Fibroblast of lung (primary cell): ENCODE data around the gene MBTPS2.

Experiments used
- EZH2 ChIP-seq: IDR thresholded peaks from 2 replicates; pipeline ENCODE4 v1.5.1; 2012; ENCODE audit warnings: low read length, control low read depth, mild to moderate bottlenecking; ENCODE audit errors: missing control alignments
- TF ChIP-seq, protein P1 (sequence below), 2 donors: IDR thresholded peaks in 1 of 2; conservative IDR thresholded peaks in 1 of 2; 1 replicate in 1 of 2; 2 replicates in 1 of 2; pipeline ENCODE4 v1.5.1; 2011 to 2012; ENCODE audit warnings: low read length in 2 of 2, control low read depth in 1 of 2, inconsistent platforms in 1 of 2, low read depth in 1 of 2, mild to moderate bottlenecking in 1 of 2

DNA sequence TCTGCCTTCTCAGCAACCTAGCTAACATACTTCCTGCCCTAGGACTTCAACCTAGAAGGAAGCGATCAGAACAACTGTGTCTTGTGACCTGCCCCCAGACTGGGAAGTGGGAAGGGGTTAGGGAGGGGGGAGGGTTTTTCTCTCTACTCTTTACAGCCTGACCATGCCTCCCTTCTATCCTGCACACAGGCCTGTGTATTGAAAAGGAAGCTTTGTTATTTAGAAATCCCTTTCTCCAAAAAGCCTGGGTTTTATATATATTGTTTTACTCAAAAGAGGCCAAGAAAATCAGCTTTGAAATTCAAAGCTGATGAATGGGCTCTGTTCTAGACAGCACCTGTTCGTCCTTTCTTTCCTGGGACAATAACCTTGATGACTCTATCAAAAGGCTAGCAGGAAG, 65.9 kb downstream of the MBTPS2 start:
- no peak for TF ChIP-seq EZH2
- TF ChIP-seq, protein P1, sequence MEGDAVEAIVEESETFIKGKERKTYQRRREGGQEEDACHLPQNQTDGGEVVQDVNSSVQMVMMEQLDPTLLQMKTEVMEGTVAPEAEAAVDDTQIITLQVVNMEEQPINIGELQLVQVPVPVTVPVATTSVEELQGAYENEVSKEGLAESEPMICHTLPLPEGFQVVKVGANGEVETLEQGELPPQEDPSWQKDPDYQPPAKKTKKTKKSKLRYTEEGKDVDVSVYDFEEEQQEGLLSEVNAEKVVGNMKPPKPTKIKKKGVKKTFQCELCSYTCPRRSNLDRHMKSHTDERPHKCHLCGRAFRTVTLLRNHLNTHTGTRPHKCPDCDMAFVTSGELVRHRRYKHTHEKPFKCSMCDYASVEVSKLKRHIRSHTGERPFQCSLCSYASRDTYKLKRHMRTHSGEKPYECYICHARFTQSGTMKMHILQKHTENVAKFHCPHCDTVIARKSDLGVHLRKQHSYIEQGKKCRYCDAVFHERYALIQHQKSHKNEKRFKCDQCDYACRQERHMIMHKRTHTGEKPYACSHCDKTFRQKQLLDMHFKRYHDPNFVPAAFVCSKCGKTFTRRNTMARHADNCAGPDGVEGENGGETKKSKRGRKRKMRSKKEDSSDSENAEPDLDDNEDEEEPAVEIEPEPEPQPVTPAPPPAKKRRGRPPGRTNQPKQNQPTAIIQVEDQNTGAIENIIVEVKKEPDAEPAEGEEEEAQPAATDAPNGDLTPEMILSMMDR (conservative IDR thresholded peaks at IDR 0.05 in 1 of 2, IDR thresholded peaks at IDR 0.05 in 1 of 2; ENCODE audit: low read depth in 1 of 2, low read length in 2 of 2), result no peak
